ENCODE measurements around the gene TJP3.
A peak's percentile ranks its signal among the peaks of the same experiment; 100 is the strongest.

Gene TJP3

GRCh38 chr19:3721887-3722442 is 13.8 kb downstream of the TJP3 start:
- H3K4me3 Mint-ChIP-seq, result no peak overlapping the region

GRCh38 chr19:3722443-3723109 is 14.4 kb downstream of the TJP3 start:
- Mint-ChIP-seq H3K27ac (no peak overlapping the region), H3K36me3 (ENCODE audit: low read depth) (no peaks in the 10 kb centered on the region), H3K27me3 (ENCODE audit: low read depth, poor library complexity) (peaks cover 80% of the 10 kb centered on the region), H3K9me3 (no peaks in the 10 kb centered on the region), H3K4me1 (no peaks in the 10 kb centered on the region), H3K4me3 (no peak overlapping the region)
- no peak for DNase-seq
- no peak for TF ChIP-seq CTCF (IDR thresholded peaks at IDR 0.05)

More at GRCh38 chr19:3721887-3722442, 13.8 kb downstream of the TJP3 start:
- no peaks in the 10 kb centered on the region for H3K4me1 Mint-ChIP-seq
- TF ChIP-seq CTCF (IDR thresholded peaks at IDR 0.05), result no peak
- no peaks in the 10 kb centered on the region for H3K36me3 Mint-ChIP-seq (ENCODE audit: low read depth)
- H3K27me3 Mint-ChIP-seq (ENCODE audit: low read depth, poor library complexity), result peaks cover 81% of the 10 kb centered on the region
- H3K27ac Mint-ChIP-seq, result no peak overlapping the region
- no peak for DNase-seq
- H3K9me3 Mint-ChIP-seq, result no peaks in the 10 kb centered on the region

- peaks cover 75% of the 10 kb centered on the region for H3K27me3 Mint-ChIP-seq (ENCODE audit: low read depth, poor library complexity)
- H3K4me1 Mint-ChIP-seq, result no peaks in the 10 kb centered on the region
- H3K27ac Mint-ChIP-seq, result no peak overlapping the region
- DNase-seq, result no peak
- H3K4me3 Mint-ChIP-seq, result peak overlapping the region; percentile 33
- TF ChIP-seq CTCF (IDR thresholded peaks at IDR 0.05), result no peak
- H3K9me3 Mint-ChIP-seq, result no peaks in the 10 kb centered on the region
- no peaks in the 10 kb centered on the region for H3K36me3 Mint-ChIP-seq (ENCODE audit: low read depth)
These were observed 14.9 kb downstream of the TJP3 start for GRCh38 chr19:3723110-3723488.

- H3K36me3 Mint-ChIP-seq (ENCODE audit: low read depth), result no peaks in the 10 kb centered on the region
- no peak for TF ChIP-seq CTCF (IDR thresholded peaks at IDR 0.05)
- H3K27me3 Mint-ChIP-seq (ENCODE audit: low read depth, poor library complexity), result peaks cover 73% of the 10 kb centered on the region
- no peak for DNase-seq
- no peak overlapping the region for H3K4me3 Mint-ChIP-seq
- H3K4me1 Mint-ChIP-seq, result no peaks in the 10 kb centered on the region
- H3K27ac Mint-ChIP-seq, result no peak overlapping the region
- H3K9me3 Mint-ChIP-seq, result no peaks in the 10 kb centered on the region
These were observed 15.7 kb downstream of the TJP3 start for GRCh38 chr19:3723883-3724282.

- Mint-ChIP-seq H3K9me3 (no peaks in the 10 kb centered on the region), H3K4me1 (peaks cover 6% of the 10 kb centered on the region), H3K36me3 (ENCODE audit: low read depth) (no peaks in the 10 kb centered on the region), H3K27ac (no peak overlapping the region), H3K27me3 (ENCODE audit: low read depth, poor library complexity) (peaks cover 64% of the 10 kb centered on the region), H3K4me3 (no peak overlapping the region)
- no peak for TF ChIP-seq CTCF (IDR thresholded peaks at IDR 0.05)
- no peak for DNase-seq
These were observed 16.9 kb downstream of the TJP3 start for GRCh38 chr19:3725121-3725520.
